ENCODE data around the gene LRRC37B.

LRRC37B gene

GRCh38 chr17:32009262-32009542 lies 2.0 kb downstream of the LRRC37B start:
- no peak for ATAC-seq
- TF ChIP-seq GLIS3 (CRISPR knock-in tag; IDR thresholded peaks at IDR 0.05) (no peak), ISL1 (CRISPR knock-in tag; IDR thresholded peaks at IDR 0.05) (no peak), BACH2 (CRISPR knock-in tag; IDR thresholded peaks at IDR 0.05; ENCODE audit: borderline replicate concordance) (no peak), PPARA (CRISPR knock-in tag; IDR thresholded peaks at IDR 0.05; ENCODE audit: borderline replicate concordance) (no peak), RARB (CRISPR knock-in tag; IDR thresholded peaks at IDR 0.05) (no peak), ZFP30 (CRISPR knock-in tag; IDR thresholded peaks at IDR 0.05) (no peak), ZC3H10 (CRISPR knock-in tag; IDR thresholded peaks at IDR 0.05) (no peak), ZNF8 (CRISPR knock-in tag; IDR thresholded peaks at IDR 0.05) (no peak), POU6F1 (CRISPR knock-in tag; IDR thresholded peaks at IDR 0.05; ENCODE audit: borderline replicate concordance, low read depth) (no peak), TCF4 (CRISPR knock-in tag; IDR thresholded peaks at IDR 0.05; ENCODE audit: borderline replicate concordance) (no peak), ARNTL (CRISPR knock-in tag; IDR thresholded peaks at IDR 0.05; ENCODE audit: borderline replicate concordance, low read depth) (no peak), TSHZ2 (CRISPR knock-in tag; IDR thresholded peaks at IDR 0.05) (no peak), CSRNP3 (CRISPR knock-in tag; IDR thresholded peaks at IDR 0.05) (no peak), SNAI2 (CRISPR knock-in tag; IDR thresholded peaks at IDR 0.05) (no peak)

DNA sequence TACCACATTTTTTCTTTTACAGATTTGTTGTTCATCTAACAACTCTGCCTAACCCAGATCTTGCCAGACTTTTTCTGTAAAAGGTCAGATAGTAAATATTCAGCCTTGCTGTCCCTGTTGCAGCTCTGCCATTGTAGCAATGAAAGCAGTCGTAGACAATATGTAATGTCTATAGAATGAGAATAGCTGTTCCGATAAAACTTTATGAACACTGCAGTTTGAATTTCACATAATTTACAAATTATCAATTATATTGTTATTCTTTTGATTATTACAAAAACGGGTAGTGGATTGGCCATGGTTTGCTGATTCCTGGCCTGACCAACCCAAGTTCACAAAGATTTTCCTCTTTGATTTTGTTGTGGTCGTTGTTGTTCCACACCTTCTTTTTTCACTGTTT lies 2.9 kb downstream of the LRRC37B start:
- no peak for ATAC-seq
- TF ChIP-seq GLIS3 (CRISPR knock-in tag; IDR thresholded peaks at IDR 0.05) (no peak), ZC3H10 (CRISPR knock-in tag; IDR thresholded peaks at IDR 0.05) (no peak), ZNF70 (CRISPR knock-in tag; IDR thresholded peaks at IDR 0.05) (no peak), ZFP3 (CRISPR knock-in tag; IDR thresholded peaks at IDR 0.05) (no peak), CSRNP3 (CRISPR knock-in tag; IDR thresholded peaks at IDR 0.05) (no peak), TOX (CRISPR knock-in tag; IDR thresholded peaks at IDR 0.05; ENCODE audit: borderline replicate concordance) (no peak), PPARA (CRISPR knock-in tag; IDR thresholded peaks at IDR 0.05; ENCODE audit: borderline replicate concordance) (no peak), RARB (CRISPR knock-in tag; IDR thresholded peaks at IDR 0.05) (no peak), ARNTL (CRISPR knock-in tag; IDR thresholded peaks at IDR 0.05; ENCODE audit: borderline replicate concordance, low read depth) (no peak), ZNF565 (CRISPR knock-in tag; conservative IDR thresholded peaks at IDR 0.05; ENCODE audit: low read depth) (no peak), TSHZ2 (CRISPR knock-in tag; IDR thresholded peaks at IDR 0.05) (no peak), BACH2 (CRISPR knock-in tag; IDR thresholded peaks at IDR 0.05; ENCODE audit: borderline replicate concordance) (no peak), SNAI2 (CRISPR knock-in tag; IDR thresholded peaks at IDR 0.05) (no peak), POU6F1 (CRISPR knock-in tag; IDR thresholded peaks at IDR 0.05; ENCODE audit: borderline replicate concordance, low read depth) (no peak), OSR1 (CRISPR knock-in tag; IDR thresholded peaks at IDR 0.05) (no peak), TCF4 (CRISPR knock-in tag; IDR thresholded peaks at IDR 0.05; ENCODE audit: borderline replicate concordance) (no peak)
- TF ChIP-seq, protein P1, sequence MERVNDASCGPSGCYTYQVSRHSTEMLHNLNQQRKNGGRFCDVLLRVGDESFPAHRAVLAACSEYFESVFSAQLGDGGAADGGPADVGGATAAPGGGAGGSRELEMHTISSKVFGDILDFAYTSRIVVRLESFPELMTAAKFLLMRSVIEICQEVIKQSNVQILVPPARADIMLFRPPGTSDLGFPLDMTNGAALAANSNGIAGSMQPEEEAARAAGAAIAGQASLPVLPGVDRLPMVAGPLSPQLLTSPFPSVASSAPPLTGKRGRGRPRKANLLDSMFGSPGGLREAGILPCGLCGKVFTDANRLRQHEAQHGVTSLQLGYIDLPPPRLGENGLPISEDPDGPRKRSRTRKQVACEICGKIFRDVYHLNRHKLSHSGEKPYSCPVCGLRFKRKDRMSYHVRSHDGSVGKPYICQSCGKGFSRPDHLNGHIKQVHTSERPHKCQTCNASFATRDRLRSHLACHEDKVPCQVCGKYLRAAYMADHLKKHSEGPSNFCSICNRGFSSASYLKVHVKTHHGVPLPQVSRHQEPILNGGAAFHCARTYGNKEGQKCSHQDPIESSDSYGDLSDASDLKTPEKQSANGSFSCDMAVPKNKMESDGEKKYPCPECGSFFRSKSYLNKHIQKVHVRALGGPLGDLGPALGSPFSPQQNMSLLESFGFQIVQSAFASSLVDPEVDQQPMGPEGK (CRISPR knock-in tag; IDR thresholded peaks at IDR 0.05; ENCODE audit: borderline replicate concordance), result no peak
